NCI-H2196 treated with DMSO at 0.1 percent for 48 hours (cell line): ENCODE results near the gene PRODH.
"Not testable (repeated sequence)": the region's sequence is repeated elsewhere in the genome, so short reads cannot be mapped to it uniquely, and the experiment has no call there.

Source experiments
- DNase-seq: peaks from one replicate; lab custom pipeline; 2025; ENCODE audit not compliant: unreplicated experiment; lab: John Stamatoyannopoulos, UW

The PRODH gene

DNA sequence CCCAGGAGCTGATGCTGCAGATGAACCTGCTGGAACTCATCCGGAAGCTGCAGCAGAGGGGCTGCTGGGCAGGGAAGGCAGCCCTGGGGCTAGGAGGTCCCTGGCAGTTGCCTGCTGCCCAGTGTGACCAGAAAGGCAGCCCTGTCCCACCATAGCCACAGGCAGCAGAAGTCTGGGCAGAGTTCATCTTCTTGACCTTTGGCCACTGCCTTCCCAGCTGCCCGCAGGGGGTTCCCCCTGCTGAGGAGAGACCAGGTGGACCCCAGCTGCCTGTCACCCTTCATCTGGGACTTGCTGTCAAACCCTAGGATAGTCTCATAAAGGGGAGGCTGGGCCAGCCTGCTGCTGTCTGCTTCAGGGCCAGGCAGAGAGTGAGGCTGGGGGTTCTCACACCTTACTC lies 24.6 kb downstream of the PRODH start:
- DNase-seq: not testable (repeated sequence)

DNA sequence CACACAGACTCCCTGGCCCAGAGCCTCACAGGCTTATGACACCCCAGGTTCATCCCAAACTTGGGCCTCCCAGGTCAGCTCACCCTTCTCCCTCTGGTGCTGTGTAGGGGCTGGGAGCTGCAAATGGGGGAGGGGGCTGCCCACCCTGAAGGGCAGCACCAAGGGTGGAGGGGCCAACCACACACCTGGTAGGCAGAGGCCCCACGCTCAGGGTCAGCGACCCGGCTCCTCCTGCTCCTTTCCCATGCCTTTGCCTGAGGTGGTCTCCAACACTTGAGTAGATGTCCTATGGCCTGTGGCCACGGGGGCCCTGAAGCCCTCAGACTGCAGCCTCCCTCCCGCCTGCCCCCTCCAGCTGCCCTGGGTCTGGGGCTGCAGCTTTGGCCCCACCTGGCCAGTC lies 26.5 kb downstream of the PRODH start:
- no peak for DNase-seq

DNA sequence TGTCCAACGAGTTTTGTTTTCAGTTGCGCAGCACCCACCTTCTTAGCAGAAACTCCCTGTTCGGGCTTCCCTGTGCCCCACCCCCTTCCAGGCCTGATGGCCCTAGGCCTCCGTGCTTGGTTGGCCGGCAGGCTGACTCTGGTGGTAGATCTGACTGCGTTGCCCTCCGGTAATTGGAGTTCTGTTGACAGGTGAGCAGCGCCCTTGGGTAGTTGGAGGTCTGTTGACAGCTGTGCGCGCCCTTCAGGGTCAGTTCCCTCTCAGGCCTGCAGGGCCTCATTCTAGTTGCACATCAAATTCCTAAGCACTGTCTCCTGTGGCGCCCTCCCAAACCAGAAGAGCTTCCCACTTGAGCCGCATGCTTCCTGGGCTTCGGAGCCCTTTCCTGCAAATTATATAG lies 29.2 kb downstream of the PRODH start:
- DNase-seq: no peak

DNA sequence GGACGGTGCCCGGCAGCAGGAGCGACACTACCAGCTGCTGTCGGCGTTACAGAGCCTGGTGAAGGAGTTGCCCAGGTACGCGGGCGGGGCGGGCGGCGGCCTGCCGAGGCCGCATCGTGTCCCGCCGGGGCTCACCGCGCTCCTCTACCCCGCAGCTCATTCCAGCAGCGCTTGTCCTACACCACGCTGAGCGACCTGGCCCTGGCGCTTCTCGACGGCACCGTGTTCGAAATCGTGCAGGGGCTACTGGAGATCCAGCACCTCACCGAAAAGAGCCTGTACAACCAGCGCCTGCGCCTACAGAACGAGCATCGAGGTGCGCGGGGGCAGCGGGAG lies 29.7 kb downstream of the PRODH start:
- DNase-seq: not testable (repeated sequence)

DNA sequence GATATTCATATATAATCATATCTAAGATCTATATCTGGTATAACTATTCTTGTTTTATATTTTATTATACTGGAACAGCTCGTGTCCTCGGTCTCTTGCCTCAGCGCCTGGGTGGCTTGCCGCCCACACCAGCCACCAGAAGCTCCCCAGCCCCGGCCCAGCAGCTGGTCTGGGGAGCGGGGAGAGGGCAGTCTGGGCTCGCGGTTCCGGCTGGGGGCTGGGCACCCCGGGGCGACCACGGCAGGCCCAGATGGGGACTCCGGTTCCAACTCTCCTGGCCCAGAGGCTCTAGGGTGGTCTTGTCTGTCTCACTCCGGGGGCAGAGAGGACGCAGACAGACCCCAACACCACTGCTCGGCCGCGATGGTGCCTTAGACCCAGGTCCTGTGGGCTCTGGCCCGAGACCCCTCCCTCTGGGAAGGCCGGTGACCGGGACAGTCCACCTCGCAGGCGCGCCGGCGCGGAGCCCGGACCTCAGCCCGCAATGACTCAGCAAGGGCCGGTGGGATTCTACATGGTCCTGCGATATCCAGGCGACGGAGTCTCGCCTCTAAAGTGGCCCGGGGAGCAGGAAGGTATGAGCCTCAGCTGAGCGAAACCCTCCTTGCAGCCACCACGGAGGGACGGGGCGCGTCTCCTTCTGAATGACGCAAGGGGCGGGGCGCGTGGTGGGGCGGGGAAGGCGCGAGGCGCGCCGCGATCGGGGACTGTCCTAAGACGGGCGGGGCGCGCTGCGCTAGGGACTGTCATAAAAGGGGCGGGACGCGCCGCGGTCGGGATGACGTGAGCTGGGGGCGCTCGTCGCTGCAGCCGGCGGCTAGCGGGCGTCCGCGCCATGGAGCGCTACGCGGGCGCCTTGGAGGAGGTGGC lies 30.3 kb downstream of the PRODH start, which contains the start of gene DGCR6:
DGCR6 (plus strand) TSS at position 781 of the 870 bp plus-strand sequence; CDS start at position 836, 55 bp downstream.
- no peak for DNase-seq

DNA sequence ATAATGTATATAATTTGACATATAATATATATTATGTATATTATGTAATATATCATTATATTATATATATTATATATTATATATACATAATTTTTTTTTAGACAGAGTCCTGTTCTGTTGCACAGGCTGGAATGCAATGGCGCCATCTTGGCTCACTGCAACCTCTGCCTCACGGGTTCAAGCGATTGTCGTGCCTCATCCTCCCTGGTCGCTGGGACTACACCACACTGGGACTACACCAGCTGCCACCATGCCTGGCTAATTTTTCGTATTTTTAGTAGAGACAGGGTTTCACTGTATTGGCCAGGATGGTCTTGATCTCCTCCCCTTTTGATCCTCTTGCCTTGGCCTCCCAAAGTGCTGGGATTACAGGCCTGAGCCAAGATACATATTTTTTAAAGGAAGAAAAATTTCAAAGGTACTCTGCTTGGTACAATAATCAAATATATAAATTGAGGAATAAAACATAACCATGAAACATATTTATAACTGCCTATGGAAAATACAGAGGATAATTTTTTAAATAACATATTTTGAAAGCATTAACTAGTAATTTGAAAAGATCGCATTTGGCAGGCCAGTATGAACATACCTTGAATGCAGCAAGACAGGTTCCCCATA lies 39.9 kb downstream of the PRODH start:
- not testable (repeated sequence) for DNase-seq

DNA sequence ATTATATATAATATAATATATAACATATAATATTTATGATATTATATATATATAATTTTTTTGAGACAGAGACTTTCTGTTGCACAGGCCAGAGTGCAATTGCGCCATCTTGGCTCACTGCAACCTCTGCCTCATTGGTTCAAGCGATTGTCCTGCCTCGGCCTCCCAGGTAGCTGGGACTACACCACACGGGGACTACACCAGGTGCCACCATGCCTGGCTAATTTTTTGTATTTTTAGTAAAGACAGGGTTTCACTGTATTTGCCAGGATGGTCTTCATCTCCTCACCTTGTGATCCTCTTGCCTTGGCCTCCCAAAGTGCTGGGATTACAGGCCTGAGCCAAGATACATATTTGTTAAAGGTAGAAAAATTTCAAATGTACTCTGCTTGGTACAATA lies 42.3 kb downstream of the PRODH start:
- not testable (repeated sequence) for DNase-seq

DNA sequence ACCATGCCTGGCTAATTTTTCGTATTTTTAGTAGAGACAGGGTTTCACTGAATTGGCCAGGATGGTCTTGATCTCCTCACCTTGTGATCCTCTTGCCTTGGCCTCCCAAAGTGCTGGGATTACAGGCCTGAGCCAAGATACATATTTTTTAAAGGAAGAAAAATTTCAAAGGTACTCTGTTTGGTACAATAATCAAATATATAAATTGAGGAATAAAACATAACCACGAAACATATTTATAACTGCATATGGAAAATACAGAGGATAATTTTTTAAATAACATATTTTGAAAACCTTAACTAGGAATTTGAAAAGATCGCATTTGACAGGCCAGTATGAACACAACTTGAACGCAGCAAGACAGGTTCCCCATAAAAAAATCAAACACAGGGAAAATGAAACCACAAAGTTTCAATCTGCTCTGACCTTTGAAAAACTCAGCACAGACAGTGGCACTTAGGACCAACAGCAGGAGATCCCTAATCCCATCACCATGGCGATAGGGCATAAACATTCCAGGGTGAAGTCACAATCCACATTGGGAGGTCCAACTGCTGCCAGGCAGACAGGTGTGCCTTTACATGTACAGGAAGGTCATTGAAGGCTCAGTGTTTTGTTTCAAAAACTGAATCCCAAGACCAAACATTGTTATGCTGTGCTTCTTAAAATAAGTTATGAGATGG lies 45.4 kb downstream of the PRODH start:
- DNase-seq: not testable (repeated sequence)

DNA sequence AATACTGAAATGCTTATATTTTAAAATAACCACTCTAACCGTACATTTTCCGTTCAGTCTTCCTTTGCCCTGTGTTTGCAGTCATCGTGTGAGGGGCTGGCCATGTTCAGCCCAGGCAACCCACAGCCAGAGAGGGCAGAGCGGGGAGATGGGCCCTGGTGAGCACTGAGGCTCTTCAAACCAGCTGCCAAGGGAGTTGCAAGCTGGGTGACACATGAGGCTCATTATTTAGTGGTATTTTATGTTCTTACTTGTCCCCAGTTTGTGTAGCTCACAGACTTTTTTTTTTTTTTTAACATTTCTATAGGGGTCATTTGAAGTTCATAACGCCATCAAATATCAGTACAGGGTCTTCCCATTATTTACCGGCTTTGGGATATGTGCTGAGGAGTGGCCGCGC lies 48.0 kb downstream of the PRODH start:
- no peak for DNase-seq

DNA sequence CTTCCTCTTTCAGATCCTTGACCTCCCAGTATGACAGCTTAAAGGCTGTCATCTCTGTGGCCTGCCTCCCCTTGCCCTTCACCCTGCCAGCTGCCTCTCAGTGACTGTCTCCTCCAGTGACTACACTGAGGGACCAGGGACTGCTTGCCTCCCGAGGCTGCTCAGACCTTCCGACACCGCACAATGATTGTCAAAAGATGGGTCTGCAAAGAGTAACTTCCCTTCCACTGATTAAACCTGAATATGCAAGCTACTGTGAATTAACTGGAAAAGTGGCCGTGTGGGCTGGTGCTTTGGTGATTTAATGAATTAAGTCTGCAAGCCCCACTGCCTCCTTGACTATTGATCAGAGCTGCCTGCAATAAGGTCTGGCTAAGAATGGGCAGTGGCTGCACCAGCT lies 51.6 kb downstream of the PRODH start:
- DNase-seq: not testable (repeated sequence)

DNA sequence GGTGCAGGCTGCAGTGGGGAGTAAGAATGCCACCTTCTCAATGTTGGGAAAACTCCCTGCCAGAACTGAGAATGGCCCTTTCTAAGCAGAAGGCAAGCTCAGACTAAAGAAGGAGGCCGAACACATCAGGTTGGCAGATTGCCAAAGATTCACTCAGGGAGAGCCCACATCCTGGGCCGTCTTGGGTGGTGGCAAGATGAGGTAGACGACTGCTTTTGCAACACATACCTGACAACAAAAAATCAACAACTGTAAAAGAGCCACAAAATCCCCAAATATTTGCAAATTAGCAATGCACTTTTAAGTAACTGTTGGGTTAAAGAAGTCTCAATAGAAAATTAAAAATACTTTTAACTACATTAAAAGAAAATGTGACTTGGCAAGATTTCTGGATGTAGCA lies 54.8 kb downstream of the PRODH start:
- not testable (repeated sequence) for DNase-seq
